Common myeloid progenitor, CD34-positive (primary cell): ENCODE data around the gene TENM4.

ENCODE experiments used
- CTCF ChIA-PET: fragments of 350-600 bp; sonication (Branson Sonifier 250); formaldehyde crosslinking; loops from one replicate; lab custom pipeline; 2021; ENCODE audit warnings: antibody characterized with exemption; lab: Charles Lee
- POLR2A ChIA-PET: fragments of 350-600 bp; sonication (Branson Sonifier 250); formaldehyde crosslinking; loops from one replicate; lab custom pipeline; 2021; ENCODE audit warnings: antibody characterized with exemption; lab: Charles Lee
- DNase-seq, 3 donors: peaks; one replicate each; pipeline versions ENCODE4 v3.0.0 to v3.0.0-alpha.2; 2013
- H3K27ac ChIP-seq, 2 experiments: 1 replicate in 1 of 2; 2 replicates in 1 of 2; pipeline ENCODE4 v1.7.0; 2013; ENCODE audit warnings: inconsistent platforms in 2 of 2, low read length in 2 of 2, mild to moderate bottlenecking in 2 of 2, low read depth in 1 of 2, moderate library complexity in 1 of 2; ENCODE audit not compliant: severe bottlenecking in 2 of 2, insufficient read depth in 1 of 2, poor library complexity in 1 of 2
- H3K27me3 ChIP-seq, 5 experiments: replicated peaks in 2 of 5; 1 replicate in 3 of 5; 2 replicates in 2 of 5; pipeline versions ENCODE4 v1.6.1 to v1.7.0; 2013; ENCODE audit warnings: low read length in 4 of 5, mild to moderate bottlenecking in 2 of 5, moderate library complexity in 2 of 5, inconsistent platforms in 1 of 5; ENCODE audit not compliant: insufficient read depth in 5 of 5, control insufficient read depth in 4 of 5
- H3K36me3 ChIP-seq, 4 experiments: 1 replicate in 2 of 4; 2 replicates in 2 of 4; pipeline versions ENCODE4 v1.6.1 to v1.7.0; 2013; ENCODE audit warnings: low read length in 3 of 4, control low read depth in 1 of 4, mild to moderate bottlenecking in 1 of 4; ENCODE audit not compliant: control insufficient read depth in 4 of 4, insufficient read depth in 4 of 4
- H3K4me1 ChIP-seq, 4 experiments: 1 replicate in 3 of 4; 2 replicates in 1 of 4; pipeline versions ENCODE4 v1.6.1 to v1.7.1; 2013; ENCODE audit warnings: low read length in 3 of 4, mild to moderate bottlenecking in 3 of 4, control low read depth in 1 of 4, inconsistent platforms in 1 of 4, moderate library complexity in 1 of 4; ENCODE audit not compliant: control insufficient read depth in 4 of 4, insufficient read depth in 4 of 4; ENCODE audit errors: control extremely low read depth in 1 of 4
- H3K4me3 ChIP-seq, 7 experiments: 1 replicate in 4 of 7; 2 replicates in 3 of 7; pipeline versions ENCODE4 v1.5.1 to v1.7.0; 2013; ENCODE audit warnings: mild to moderate bottlenecking in 7 of 7, low read length in 6 of 7, moderate library complexity in 6 of 7, inconsistent platforms in 2 of 7, low read depth in 2 of 7, control low read depth in 1 of 7; ENCODE audit not compliant: insufficient read depth in 4 of 7, control insufficient read depth in 1 of 7; ENCODE audit errors: extremely low read depth in 1 of 7
- H3K9me3 ChIP-seq, 5 experiments: 1 replicate in 4 of 5; 2 replicates in 1 of 5; pipeline versions ENCODE4 v1.6.1 to v1.7.1; 2013; ENCODE audit warnings: low read length in 4 of 5, mild to moderate bottlenecking in 2 of 5, inconsistent platforms in 1 of 5, low read depth in 1 of 5, moderate library complexity in 1 of 5; ENCODE audit not compliant: control insufficient read depth in 4 of 5, insufficient read depth in 2 of 5; ENCODE audit errors: control extremely low read depth in 1 of 5
- WGBS: methylation state at CpG from one replicate; pipeline ENCODE4 v1.1.5; 2013; ENCODE audit not compliant: insufficient coverage; 5-methylcytosine and 5-hydroxymethylcytosine counted together

Gene TENM4

DNA sequence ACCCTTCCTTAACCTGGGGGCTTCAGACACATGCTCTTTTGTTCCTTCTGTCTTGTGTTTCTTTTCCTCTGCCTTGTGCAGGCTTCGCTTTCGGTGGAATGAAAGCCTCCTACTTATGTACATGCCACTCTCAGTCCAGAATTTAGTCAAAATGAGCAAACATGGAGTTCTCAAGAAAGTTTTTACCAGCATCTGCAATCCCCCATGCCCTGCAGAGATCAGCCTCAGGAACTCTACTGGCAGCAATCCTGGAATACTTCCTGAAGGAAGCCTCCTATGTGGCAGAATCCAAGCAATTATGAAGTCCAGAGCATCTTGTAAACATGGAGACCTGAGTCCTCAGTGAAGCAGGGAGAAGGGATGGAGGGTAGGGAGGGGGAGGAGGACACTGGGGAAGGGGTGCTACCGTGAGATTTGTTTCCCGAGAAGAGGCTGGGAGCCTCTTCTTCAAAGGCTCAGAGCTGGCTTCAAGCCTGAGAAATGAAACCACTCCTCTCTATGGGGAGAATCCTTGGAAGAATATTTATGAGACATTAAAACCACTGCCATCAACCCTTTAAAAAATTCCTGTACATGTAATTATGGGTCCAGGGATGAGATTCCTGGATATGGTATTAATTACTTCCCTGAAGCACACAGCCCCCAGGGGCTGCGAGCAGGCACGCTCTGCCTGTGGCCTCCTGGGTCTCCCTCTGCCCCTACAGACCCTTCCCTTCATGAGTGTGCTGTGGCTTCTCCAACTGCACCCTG, 58.4 kb downstream of the TENM4 start:
- Histone ChIP-seq H3K4me3 (no peak overlapping the region), H3K27ac (no peak overlapping the region), H3K9me3 (no peaks in the 10 kb centered on the region), H3K27me3 (no peaks in the 10 kb centered on the region), H3K4me1 (no peaks in the 10 kb centered on the region), H3K36me3 (no peaks in the 10 kb centered on the region)
- DNase-seq: no peak
- 82% methylated on average over 4 of the region's 6 CpGs for WGBS
- ChIA-PET POLR2A (no interaction called here), CTCF (no interaction called here)

DNA sequence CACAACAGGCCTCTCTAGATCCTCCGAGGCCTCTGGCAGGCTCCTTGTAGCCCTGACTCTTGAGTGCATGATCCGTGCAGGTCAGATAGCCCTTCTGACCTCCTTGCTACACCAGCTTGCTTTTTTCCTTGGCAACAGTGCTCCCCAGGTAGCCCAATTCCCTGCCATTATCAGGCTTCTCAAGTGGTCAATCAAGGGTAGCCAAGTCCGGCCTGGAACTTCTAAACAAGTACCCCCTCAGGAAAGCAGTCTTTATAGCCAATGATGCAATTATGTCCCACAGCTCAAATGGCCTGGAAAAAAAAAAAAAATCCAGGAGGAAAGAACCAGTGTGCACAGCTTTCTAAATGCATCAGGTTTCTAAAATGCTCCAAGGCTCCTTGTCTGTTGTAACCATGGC, 59.8 kb downstream of the TENM4 start:
- Histone ChIP-seq H3K4me3 (no peak overlapping the region), H3K4me1 (no peaks in the 10 kb centered on the region), H3K27ac (no peak overlapping the region), H3K36me3 (no peaks in the 10 kb centered on the region), H3K27me3 (peaks cover 0 to 6% (median 2%) of the 10 kb centered on the region in 5 experiments), H3K9me3 (no peaks in the 10 kb centered on the region)
- ChIA-PET CTCF (no interaction called here), POLR2A (no interaction called here)
- WGBS: 89% methylated on average over 2 of the region's 3 CpGs
- no peak for DNase-seq

DNA sequence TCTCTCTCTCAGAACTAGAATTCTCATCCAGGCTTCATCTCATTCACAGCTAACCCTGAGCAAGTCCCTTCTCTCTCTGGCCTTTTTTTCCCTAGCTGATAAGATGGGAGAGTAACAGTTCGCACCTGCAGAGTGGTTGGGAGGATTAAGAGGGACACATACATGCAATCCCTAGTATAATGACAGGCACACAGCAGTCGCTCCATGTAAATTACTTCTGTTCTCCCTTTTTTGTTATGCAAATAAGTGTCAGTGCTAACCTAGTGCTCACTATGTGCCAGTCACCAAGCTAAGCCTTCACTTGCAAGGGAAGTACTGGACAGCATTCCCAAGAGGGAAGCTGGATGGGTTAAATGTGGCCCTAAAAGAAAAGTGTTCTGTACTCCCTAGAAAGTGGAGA, 63.4 kb downstream of the TENM4 start:
- no peak for DNase-seq
- POLR2A ChIA-PET: no interaction called here
- CTCF ChIA-PET: no interaction called here
- H3K27ac ChIP-seq: no peak overlapping the region
- no peak overlapping the region for H3K4me3 ChIP-seq
- no peaks in the 10 kb centered on the region for H3K4me1 ChIP-seq
- H3K36me3 ChIP-seq: no peaks in the 10 kb centered on the region
- H3K9me3 ChIP-seq: no peaks in the 10 kb centered on the region
- peaks cover 0 to 15% (median 6%) of the 10 kb centered on the region in 5 experiments for H3K27me3 ChIP-seq
- no CpG with 5 or more reads among the region's 2 CpGs for WGBS

DNA sequence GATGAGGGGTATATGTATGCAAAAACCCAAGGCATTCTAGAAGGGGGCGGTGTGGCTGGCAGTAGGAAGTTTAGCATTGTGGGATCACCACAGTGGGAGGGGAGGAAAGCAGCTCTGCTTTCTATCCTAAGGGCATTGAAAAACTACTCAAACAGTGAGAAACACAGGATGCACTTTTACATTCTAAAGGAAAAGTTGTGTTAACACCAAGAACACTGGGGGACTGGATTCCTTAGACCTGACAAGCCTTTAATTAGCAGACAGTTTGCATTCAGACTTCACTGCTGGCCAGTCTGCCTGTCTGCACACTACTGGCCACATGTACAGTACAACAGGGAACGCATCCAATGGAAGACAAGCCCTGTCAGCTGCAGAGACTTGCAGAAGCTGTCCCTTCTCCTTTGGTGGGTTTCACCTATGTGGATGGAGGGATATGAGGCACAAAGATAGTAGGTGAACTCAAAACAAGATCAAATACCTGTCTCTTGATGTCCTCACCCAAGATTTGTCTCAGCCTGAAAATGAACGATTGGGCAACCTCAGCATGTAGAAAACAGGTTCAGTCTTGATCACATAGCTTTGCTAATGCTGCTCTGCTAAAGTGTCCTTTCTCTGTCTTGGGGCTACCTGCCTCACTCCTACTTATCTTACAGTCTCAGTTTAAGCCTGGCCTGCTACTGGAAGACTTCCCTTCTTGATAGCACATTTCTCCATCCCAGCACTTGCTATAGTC, 64.8 kb downstream of the TENM4 start:
- no peak for DNase-seq
- Histone ChIP-seq H3K36me3 (no peaks in the 10 kb centered on the region), H3K4me1 (no peaks in the 10 kb centered on the region), H3K27ac (no peak overlapping the region), H3K27me3 (peaks cover 0 to 19% (median 6%) of the 10 kb centered on the region in 5 experiments), H3K9me3 (no peaks in the 10 kb centered on the region), H3K4me3 (no peak overlapping the region)
- POLR2A ChIA-PET: interaction anchor here (1.1 kb wide), 1 partner anchor 9 kb away, joined by 3 read pairs; no protein-coding TSS in a partner anchor
- 74% methylated on average over 2 of the region's 3 CpGs for WGBS
- CTCF ChIA-PET: no interaction called here

DNA sequence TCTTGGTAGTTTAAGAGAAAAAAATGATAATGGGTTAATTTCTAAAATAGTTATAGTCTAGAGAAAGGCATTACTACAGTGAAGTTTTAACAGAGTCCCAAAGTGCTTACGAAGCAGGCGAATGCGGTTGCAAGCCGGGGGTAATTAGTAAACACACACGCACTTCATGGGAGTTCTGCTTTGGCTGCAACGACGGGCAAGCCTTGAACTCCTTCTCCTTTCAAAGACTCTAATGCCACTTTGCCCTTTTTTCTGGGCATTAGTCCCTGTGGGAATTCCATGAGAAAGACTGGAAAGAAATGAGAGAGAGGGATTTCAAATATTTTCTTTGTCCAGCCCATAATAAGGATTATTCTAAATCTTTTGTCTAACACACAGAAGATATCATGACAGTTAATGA, 66.1 kb downstream of the TENM4 start:
- Histone ChIP-seq H3K9me3 (no peaks in the 10 kb centered on the region), H3K36me3 (no peaks in the 10 kb centered on the region), H3K27ac (no peak overlapping the region), H3K4me3 (no peak overlapping the region), H3K4me1 (no peaks in the 10 kb centered on the region), H3K27me3 (peaks cover 0 to 20% (median 6%) of the 10 kb centered on the region in 5 experiments)
- 57% methylated on average over 5 of the region's 7 CpGs for WGBS
- ChIA-PET POLR2A (no interaction called here), CTCF (no interaction called here)
- no peak for DNase-seq

GRCh38 chr11:79371724-79372123, 69.1 kb downstream of the TENM4 start:
- no CpG with 5 or more reads among the region's 2 CpGs for WGBS

GRCh38 chr11:79371152-79371551, 69.7 kb downstream of the TENM4 start:
- ChIA-PET POLR2A (no interaction called here), CTCF (no interaction called here)
- 100% methylated on average over 1 of the region's 1 CpG for WGBS
- no peak overlapping the region for H3K27ac ChIP-seq
- no peak overlapping the region for H3K4me3 ChIP-seq
- H3K36me3 ChIP-seq: no peaks in the 10 kb centered on the region
- H3K27me3 ChIP-seq: peaks cover 1 to 20% (median 5%) of the 10 kb centered on the region in 5 experiments
- no peaks in the 10 kb centered on the region for H3K4me1 ChIP-seq
- DNase-seq: no peak
- no peaks in the 10 kb centered on the region for H3K9me3 ChIP-seq

More at GRCh38 chr11:79371724-79372123, 69.1 kb downstream of the TENM4 start:
- Histone ChIP-seq H3K9me3 (no peaks in the 10 kb centered on the region), H3K4me3 (no peak overlapping the region), H3K27me3 (peaks cover 0 to 20% (median 6%) of the 10 kb centered on the region in 5 experiments), H3K27ac (no peak overlapping the region), H3K36me3 (no peaks in the 10 kb centered on the region), H3K4me1 (no peaks in the 10 kb centered on the region)
- ChIA-PET POLR2A (no interaction called here), CTCF (no interaction called here)
- DNase-seq: no peak
